Measurements from ENCODE around the gene SHC3. TPM values are rescaled to one million over a fixed set of nuclear protein-coding genes. Genes with fewer than 3 reads are reported as not detected.

The SHC3 gene
- total RNA-seq, 2 donors from 2014 or later = 6.4 to 12.2 TPM

DNA sequence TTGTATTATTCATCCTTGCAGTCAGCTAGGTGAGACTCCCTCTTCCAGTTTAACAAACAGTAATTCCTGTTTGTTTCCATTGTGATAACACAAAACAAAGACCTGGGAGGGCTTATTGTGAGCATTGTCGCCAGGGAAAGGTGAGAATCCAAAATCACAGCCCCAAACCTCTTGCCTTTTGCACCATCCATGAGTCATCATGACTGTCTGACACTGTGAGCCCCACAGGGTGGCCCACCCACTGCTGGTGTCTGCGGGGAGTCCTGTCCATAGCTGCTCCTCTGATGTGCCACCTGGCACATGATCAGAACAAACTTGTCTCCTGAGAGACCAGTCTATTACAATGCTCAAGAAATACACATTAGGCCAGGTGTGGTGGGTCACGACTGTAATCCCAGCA lies 221.1 kb downstream of the SHC3 start:
- intact Hi-C loops (cut with DNase I) = no loop called here
- no peak for DNase-seq (ENCODE audit: low spot score)

Other genes starting within 250 kb of the SHC3 start
- 100 to 1,000 TPM in 1 of 2 donors, 10 to 100 TPM in 1; 90.5 to 208 TPM for gene S1PR3, start 187.3 kb downstream of the SHC3 start, total RNA-seq
- gene CKS2, start 132.4 kb upstream of the SHC3 start, total RNA-seq = 1 to 10 TPM; 4.1 to 4.3 TPM
- 10 to 100 TPM; 35.2 to 36.3 TPM for gene SECISBP2, start 139.7 kb upstream of the SHC3 start, total RNA-seq

Data from posterior vena cava (tissue), 2 donors.